ENCODE measurements around the gene ZCWPW1.
A peak's percentile ranks its signal among the peaks of the same experiment; 100 is the strongest.

The ZCWPW1 gene, protein sequence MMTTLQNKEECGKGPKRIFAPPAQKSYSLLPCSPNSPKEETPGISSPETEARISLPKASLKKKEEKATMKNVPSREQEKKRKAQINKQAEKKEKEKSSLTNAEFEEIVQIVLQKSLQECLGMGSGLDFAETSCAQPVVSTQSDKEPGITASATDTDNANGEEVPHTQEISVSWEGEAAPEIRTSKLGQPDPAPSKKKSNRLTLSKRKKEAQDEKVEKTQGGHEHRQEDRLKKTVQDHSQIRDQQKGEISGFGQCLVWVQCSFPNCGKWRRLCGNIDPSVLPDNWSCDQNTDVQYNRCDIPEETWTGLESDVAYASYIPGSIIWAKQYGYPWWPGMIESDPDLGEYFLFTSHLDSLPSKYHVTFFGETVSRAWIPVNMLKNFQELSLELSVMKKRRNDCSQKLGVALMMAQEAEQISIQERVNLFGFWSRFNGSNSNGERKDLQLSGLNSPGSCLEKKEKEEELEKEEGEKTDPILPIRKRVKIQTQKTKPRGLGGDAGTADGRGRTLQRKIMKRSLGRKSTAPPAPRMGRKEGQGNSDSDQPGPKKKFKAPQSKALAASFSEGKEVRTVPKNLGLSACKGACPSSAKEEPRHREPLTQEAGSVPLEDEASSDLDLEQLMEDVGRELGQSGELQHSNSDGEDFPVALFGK

DNA sequence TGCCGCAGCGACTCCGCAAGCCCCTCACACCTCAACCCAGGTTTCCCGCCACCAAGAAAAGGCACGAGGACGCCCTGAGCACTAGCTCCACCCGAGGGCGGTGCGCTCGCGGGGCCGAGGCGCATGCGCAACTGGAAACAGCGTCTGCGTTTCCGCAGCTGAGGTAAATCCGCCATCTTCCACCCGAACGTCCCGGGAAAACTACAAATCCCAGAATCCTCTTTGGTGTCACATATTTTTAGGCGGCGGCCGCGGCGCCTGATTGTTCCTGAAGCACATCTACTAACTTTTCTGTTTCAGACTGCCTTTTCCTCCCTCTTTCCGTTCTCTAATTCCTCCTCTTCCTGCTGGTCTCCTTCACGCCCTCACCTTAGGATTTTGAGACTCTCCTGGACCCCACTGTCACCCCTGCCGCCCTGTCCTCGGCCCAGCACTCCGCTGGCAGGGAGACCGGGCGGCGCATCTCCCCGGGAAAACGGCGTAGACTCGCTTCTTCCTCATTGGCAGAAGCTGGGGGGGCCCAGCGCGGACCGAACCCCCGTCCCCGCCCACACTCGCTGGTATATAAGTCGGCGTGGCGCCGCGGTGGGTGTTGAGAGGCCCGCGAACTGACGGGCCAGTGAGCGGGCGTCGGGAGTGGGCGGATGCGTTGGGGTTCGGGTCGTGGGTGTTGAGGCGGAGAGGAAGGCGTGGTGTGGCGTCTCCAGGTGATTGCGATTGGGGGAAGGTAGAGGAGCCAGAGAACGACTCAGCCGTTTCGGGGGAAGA is at the start of gene ZCWPW1:
ZCWPW1 (minus strand) TSS at position 505 of the 768 bp plus-strand sequence. CDS start 8,054 bp downstream, outside the sequence.
- peak; percentile 97 for DNase-seq

DNA sequence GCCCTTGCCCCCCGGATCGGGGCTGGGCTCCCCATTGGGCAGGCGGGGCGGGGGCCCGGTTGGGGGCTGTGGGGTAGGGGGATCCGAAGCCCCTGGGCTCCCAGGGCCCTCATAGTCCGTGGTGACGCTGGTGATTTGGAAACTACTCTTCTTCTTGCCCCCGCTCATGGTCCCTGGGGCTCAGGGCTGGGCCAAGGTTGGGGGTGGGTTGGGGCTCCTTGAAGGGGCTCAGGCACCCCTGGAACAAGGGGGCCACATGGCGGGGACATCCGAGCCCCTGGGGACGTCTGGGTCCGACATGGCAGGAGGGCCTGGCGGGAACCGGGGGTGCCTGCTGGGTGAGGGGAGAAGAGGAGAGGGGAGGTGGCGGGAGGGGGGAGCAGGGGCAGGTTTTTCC is 49.4 kb upstream of the ZCWPW1 start:
- no peak for DNase-seq

DNA sequence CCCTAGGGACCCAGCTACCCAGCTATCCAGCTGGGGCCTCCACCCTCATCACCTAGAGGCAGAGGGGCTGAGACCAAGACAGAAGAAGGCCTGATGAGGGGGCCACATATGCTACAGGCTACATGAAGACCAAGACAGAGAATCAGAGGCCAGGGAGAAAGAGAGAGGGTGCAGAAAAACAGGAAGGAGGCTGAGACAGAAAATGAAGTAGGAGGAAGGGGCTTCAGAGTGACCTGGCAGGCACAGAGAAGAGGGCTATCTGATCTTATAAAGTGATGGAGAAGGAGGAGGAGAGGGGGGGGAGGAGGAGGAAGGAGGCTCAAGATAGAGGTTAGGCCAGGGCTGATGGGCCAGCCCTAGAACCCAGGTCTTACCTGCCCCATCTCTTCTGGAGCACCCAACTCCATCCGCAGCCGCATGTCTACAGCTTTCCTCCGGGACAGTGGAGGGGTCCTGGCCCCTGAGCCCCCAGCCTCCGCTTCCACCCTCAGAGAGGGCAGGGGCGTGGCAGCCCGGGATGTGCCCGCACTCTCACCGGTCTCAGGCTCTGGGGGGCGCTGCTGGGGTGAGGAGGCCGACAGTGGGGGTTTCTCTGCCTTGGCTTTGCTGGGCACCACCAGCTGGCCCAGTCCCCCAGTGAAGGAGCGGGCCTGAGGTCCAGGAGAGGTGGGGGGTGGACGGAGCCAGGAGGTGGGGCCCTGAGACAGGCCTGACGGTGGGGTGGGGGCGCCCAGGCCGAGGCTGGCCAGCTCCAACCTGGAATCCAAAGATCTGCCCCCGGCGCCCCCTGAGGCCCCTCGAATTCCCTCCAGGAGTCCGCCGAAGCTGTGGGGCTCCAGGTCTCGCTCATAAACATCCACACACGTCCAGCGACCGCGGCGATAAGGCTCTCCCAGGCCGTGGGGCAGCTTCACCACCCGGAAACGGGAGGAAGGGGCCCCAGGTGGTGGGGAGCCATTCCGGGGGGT is 48.7 kb upstream of the ZCWPW1 start:
- DNase-seq: peak; percentile 22

DNA sequence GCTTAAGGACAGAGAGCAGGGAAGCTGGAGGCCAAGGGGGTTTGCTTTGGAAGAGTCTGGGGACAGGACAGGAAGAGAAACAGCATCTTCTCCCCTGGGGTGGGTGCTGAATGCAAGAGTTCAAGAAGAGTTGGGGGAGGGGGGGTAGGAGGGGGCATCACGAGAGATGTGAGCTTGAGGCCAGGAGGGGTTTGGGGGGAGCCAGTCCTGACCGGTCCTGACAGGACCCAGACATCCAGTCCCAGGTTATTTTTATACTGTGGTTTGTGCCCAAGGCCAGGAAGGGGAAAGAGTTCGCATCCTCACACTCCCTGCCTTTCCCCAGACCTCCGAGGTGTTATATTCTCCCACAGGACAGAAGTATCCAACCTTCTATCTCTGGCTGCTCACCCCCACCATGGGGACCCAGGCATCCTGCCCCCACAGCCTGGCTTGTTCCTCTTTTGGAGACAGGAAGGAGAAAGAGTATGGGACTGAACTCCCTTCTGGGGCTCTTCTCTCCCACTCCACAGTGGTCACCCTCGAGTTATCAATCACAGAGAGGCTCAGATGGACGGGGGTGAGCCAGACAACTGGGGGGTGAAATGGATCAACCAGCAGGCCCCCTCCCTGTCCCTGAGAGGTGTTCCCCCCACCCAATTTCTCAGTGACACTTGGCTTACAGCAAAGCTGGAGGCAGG is 47.7 kb upstream of the ZCWPW1 start:
- DNase-seq: no peak

DNA sequence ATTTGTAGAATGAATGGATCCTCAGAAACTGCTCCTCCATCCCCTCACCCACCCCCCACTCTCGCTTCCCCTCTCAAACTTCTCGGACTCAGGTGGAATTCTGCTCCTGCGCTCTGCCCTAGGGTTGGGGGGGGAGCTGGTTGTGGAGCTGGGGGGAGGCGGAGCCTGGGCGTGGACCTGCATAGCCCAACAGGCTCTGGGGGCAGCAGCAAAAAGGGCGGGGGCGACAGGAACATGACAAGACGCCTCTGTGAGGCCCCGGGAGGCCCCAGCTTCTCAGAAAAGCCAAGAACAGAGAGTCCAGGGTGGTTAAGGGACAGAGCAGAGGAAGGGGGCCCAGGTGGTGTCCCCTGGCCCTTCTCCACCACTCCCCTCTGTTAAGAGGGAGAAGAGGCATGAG is 47.0 kb upstream of the ZCWPW1 start:
- no peak for DNase-seq

DNA sequence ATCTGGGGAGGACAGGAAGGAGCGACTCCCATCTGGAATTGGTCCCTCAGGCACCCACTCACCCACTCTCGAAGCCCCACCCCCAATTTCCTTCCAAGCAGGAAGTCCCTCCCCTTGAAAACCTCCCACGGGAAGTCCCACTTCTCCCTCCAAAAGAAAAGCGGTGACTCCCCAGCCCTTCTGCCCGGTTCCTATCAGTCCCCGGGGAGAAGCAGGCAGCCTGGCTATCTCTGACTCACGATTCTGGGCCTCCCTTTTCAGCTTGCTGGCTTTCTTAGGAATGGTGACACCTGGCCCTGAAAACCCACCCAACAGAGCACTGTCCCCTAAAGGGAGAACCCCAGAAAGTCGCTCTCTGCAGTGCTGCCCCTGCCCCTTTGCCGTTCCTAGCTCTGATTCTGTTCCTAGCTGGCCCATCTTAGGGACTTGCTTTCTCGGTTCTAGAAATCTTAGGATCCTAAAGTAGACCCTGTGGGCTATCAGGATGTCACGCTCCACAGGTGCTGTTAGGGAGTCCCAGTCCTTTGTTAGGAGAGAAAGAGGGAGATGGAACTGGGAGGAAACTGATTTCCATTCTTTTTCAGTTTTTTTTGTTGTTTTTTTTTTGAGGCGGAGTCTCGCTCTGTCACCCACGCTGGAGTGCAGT is 44.5 kb upstream of the ZCWPW1 start:
- no peak for DNase-seq

DNA sequence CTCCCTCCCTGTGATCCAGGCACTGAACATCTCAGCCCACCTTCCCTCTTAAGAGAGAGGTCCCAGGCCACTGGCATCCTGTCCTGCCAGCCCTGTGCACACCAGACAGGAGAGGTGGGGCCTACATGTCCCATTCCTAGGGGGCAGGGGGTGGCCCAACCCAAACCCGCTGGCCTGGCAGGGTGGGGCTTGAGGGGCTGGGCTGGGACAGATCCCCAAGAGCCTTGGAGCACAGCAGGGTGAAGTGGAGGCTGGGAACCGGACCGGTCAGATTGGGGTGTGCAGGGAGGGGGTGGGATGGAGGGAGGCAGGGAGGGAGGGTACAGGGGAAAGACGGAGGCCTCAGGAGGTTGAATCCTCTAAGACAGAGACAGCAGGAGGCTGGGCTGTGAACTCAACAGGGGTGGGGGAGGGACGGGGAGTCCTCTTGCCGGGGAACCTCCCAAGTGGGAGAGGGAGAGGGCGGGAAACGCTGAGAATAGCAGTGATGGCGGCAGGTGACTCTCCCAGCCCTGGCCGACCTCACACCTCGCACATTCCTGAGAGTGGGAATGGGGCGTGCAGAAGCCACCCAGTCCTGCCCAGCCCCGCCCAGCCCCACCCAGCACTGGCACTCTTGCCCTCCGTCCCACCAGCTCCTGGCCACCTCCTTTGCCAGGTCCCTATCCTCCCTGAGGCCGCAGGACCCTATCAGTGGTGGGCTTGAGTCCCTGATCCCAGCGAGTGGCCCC is 43.8 kb upstream of the ZCWPW1 start:
- no peak for DNase-seq

DNA sequence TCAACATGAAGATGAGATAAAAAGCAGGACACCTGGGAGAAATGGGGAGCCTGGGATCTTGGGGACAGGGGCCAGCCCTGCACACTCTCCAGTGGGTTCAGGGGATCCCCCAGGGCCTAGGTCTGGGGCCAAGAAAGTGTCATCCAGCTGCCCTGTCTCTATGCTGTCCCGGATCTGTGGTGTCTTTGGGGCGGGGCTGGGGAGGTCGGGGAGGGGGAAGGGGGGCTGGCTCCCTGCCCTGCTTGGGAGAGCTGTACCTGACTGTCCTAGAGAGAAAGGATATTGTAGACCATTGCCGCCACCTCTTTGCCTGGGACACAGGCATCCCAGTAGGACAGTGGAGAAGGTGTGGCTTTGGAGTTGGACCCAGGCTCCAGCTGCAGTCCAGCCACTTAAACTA is 42.5 kb upstream of the ZCWPW1 start:
- no peak for DNase-seq

DNA sequence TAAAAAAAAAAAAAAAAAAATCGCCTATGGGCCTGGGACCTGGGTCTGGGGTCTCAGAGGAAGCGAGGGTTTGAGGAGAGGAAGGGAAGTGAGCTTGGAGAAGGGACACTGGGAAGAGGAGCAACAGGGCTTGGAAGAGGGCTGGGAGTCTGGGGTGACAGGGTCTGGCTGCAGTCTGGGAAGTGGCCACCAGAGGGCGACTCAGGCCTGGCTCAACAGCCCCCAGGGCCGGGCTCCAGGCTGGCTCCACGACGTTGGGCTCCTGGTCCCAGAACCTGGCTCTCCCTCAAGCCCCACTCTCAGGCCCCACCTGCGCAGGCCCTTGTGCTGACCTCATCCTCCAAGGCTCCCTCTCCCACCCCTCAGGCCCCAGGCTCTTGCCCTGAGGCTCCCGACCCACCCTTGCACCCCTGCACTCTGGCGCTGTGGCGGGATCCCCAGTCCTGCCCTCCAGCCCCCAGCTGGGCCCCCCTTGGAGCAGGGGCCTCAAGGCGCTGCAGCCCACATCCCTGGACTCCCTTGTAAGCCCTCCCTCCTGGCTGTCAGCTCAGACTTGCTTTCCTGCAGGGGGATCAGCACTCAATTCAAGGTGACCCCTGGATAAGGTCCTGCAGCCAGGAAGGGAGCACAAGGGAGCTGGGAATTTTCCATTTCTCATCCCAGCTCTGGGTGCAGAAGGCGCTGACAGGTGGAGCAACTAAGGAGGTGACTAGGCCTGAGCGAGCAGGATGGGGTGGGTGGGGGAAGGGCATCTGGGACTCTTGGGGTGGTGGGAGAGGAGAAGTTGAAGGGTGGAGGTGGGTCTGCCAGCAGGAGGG is 40.9 kb upstream of the ZCWPW1 start:
- DNase-seq: peak; percentile 68

DNA sequence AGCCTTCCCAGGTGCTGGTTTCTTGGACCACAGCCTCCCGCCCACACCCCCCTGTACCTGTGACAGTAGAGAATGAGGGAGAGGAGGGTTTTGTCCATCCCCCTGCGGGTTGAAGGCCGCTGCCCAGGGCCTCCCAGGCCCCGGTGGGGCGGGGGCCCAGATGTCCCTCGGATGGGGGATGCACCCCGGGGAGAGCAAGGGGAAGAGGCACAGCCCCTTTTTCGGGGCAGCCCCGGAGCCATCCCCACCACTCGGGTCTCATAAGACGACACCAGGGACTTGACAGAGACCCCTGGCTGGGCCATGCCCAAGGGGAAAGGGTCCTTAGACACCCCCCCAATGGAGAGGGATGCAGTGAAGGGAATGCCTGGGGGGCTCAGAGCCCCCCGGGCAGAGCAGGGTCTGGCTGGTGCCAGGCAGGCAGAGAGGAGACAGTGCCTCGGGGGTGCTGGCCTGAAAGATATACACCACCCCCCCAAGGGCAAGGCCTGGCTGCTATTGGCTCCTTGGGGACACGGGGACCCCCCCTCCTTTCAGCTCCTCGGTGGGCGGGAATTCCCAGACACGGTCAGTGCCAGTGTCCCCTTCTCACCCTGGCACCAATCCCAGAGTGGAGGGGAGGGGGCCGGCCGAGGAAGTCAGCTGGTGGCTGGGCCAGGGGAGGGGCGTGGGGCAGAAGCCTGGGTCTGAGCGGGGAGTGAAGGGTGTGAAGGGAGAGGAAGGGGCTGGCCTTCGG is 39.3 kb upstream of the ZCWPW1 start:
- no peak for DNase-seq

DNA sequence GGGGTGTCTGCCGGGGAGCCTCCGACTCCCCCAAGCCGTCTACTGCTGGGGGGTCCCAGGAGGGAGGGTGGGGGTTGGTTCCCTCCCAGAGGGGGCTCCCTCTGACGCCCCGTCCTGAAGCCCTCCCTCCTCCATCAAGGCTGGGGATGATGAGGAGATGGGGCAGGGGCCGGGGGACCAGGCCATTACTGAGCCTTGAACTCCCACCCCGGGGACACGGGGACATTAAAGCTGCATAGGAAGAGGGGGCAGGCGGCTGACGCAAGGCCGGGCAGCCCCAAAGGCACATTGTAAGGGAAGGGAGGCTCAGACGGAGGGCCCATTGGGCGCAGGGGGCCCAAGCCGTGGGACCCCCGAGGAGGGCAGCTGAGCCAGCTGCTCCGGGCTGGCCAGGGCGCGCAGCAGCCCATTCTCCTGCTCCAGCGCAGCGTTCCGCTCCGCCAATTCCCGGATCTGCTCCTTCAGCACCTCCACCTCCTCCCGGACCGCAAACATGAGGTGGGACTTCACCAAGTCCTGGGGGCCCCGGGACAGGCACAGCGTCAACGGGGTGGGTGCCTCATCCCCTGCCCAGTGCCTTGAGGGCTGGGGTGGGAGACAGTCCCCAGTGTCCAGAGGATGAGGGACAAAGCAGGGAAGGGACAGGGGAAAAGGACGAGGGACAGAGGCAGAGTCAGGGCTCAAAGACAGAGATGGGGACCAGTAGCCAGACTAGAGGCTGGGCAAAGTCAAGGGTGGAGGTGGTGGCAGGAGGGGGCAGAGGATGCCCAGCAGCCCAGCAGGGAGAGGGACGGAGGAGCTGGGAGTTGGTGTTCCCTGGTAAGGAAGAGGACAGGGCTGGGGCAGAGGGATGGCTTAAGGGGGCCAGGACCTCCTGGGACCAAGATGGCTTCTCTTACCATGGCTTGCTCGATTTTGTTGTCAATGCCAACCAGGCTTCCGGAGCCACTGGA is 38.4 kb upstream of the ZCWPW1 start:
- DNase-seq: no peak

DNA sequence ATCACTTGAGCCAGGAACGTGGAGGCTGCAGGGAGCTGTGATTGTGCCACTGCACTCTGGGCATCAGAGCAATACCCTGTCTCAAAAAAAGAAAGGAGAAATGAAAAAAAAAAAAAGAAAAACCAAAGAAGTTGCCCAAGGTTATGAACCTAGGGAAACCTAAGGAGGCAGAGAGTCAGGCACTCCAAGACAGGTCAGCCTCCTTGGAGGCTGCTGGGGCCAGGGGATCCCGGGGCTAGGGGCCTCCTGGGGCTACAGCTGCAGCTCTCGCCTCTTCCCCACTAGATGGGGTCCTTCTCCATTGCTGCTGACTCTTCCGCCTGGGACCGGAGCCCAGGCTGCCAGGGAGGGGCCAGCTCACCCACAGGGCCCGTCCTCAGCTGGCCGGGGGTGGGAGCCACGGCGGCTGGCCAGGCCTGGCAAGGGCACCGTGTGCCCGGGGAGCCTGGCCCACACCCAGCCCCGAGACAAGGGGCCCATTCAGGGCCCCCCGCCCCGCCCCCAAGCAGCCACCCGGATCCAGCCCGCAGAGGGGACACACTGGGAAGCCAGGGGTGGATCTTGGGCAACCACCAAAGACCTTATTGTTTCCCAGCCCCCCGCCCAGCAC is 37.3 kb upstream of the ZCWPW1 start:
- DNase-seq: no peak

DNA sequence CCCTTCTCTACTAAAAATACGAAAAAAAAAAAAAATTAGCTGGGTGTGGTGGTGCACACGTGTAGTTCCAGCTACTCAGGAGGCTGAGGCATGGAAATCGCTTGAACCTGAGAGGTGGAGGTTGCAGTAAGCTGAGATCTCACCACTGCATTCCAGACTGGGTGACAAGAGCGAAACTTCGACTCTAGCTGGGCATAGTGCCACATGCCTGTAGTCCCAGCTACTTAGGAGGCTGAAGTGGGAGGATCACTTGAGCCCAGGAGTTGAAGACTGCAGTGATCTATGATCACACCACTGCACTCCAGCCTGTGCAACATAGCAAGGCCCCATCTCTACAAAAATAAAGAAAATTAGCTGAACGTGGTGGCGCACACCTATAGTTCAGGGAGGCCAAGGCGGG is 36.8 kb upstream of the ZCWPW1 start:
- no peak for DNase-seq

DNA sequence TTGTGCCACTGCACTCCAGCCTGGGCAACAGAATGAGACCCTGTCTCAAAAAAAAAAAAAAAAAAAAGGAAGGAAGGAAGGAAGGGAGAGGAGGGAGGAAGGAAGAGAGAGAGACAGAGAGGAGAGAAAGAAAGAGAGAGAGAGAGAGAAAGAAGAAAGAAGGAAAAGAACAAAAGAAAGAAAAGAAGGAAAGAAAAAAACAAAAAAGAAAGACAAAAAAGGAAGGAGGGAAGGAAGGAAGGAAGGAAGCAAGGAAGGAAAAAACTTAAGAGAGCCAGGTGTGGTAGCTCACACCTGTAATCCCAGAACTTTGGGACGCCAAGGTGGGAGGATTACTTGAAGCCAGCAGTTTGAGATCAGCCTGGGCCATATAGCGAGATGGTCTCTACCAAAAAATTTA is 36.3 kb upstream of the ZCWPW1 start:
- DNase-seq: no peak

DNA sequence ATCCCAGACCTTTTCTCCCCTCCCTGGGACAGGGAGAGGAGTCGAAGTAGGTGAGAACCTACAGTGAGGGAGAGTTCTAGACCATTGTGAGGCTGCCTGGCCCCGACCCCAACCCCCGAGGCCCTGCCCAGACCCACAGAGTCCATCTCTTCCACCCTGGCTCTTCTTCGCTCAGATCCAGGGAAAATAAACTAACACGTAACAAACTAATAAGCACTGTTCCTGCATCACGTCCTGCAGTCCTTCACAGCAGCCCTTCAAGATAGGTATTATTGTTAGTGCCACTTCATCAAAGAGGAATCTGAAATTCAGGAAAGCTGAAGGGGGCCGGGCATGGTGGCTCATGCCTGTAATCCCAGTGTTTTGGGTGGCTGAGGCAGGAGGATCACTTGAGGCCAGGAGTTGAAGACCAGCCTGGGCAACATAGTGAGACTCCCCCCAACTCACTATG is 35.7 kb upstream of the ZCWPW1 start, which contains the start of gene SPACDR:
SPACDR (minus strand) TSS at position 51 of the 451 bp plus-strand sequence. CDS start 235 bp downstream, outside the sequence.
- no peak for DNase-seq

DNA sequence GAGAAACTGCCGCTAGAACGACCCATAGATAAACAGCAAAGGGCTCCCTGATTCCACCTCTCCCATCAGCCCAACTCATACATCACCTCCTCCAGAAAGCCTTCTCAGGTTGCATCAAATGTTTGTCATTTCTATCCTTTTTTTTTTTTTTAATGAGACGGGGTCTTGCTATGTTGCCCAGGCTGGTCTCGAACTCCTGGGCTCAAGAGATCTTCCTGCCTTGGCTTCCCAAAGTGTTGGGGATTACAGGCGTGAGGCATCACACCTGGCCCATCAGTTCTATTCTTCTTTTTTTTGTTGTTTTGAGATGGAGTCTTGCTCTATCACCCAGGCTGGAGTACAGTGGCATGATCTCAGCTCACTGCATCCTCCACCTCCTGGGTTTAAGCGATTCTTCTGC is 28.5 kb upstream of the ZCWPW1 start:
- no peak for DNase-seq

DNA sequence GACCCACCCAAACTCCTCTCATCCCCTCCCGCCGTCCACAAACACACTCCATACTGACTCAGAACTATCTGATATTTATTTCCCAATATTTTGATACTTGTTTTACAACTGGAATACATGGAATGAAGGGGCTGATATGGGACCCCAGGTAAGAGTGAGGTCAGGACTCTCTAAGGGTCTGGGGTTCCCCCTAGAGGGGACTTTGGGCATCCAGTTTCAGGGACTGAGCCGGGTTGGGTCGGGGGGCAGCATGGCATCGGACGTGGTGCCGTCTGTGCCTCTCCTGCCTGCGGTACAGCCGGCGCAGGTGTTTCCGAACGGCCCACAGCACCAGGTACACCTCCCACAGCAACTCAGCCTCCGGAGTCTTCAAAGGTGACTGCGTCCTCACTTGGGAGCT is 28.1 kb upstream of the ZCWPW1 start:
- no peak for DNase-seq

All from NK-92 treated with Interleukin-12 subunit alpha and Interleukin-12 subunit beta, amount 100 ng/mL, for 24 hours (cell line).